22Rv1 (cell line): Measurements from ENCODE around the gene SETDB2.

Experiments
- CTCF ChIP-seq: fragments of 450-650 bp; IDR thresholded peaks from 2 replicates; pipeline ENCODE4 v1.5.1; 2017; ENCODE audit warnings: mild to moderate bottlenecking
- ZFX ChIP-seq: fragments of 450-650 bp; IDR thresholded peaks from 2 replicates; pipeline ENCODE4 v1.6.1; 2017; ENCODE audit warnings: antibody characterized with exemption, borderline replicate concordance

- no peak for TF ChIP-seq CTCF
- no peak for TF ChIP-seq ZFX
Measured at GRCh38 chr13:49409008-49409407, 35.1 kb upstream of the SETDB2 start.
